Activated CD4-positive, alpha-beta T cell treated with anti-CD3 and anti-CD28 coated beads for 24 hours (primary cell): ENCODE data around the gene NECAB3.

ENCODE experiments used
- DNase-seq, 2 donors: peaks; one replicate each; pipeline ENCODE4 v3.0.0-alpha.2; 2020; ENCODE audit warnings: low read depth in 2 of 2

Gene NECAB3

GRCh38 chr20:33621717-33622400 lies 52.4 kb downstream of the NECAB3 start:
- no peak for DNase-seq

- DNase-seq = no peak
These were observed 62.2 kb downstream of the NECAB3 start for GRCh38 chr20:33612001-33612400.

DNA sequence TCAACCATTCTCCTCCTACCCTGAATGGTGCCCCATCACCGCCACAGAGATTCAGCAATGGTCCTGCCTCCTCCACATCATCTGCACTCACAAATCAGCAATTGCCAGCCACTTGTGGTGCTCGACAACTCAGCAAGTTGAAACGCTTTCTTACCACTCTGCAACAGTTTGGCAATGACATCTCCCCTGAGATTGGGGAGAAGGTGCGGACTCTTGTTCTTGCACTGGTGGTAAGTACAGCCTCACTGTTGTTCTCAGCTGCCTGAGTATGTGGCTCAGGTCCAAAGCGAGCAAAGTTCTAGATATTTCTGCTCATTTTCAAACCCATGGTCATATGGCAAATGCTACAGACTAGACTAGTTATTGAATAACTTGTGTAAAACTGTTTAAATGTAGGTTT lies 63.1 kb downstream of the NECAB3 start:
- no peak for DNase-seq

DNA sequence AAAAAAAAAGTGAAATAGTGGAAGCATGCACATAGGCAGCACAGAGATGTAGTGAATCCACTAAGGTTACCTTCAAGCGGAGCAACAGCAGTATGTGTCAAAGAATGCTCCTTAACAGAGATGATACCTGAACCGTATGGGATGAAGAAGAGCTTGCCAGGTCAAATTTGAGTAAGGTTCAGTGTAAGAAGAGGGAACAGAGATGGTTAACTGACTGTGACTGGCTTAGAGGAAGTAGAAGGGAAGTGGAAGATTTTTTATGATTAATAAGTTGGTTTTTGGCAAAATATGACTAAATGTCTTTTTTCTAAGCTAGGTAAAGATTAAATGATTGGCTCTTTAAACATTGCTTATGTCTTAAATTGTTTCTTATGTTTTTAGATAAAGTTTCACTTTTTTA lies 64.7 kb downstream of the NECAB3 start:
- no peak for DNase-seq
